K562 (cell line): Measurements from ENCODE around the gene CPSF2. TPM values are rescaled to one million over a fixed set of nuclear protein-coding genes. Genes with fewer than 3 reads are reported as not detected.

Experiments used
- ATAC-seq: fragments of 200-7000 bp; cut with Tn5 transposase; 3 replicates; pipeline ENCODE4 v1.9.1; 2020; ENCODE audit warnings: moderate library complexity
- BruUV-seq: library from RNA; stranded (reverse); fragments of 400-500 nt; replicated peaks from 2 replicates; lab custom pipeline; 2021; lab: Mats Ljungman, UMichigan
- CTCF ChIA-PET: fragments of 300-600 bp; formaldehyde crosslinking; extraction: SDS; loops from one replicate; lab custom pipeline; 2021; ENCODE audit warnings: low intra/inter-chr PET ratio; lab: Yijun Ruan, JAX
- POLR2A ChIA-PET: fragments of 300-600, 350-650 bp; sonication (Branson Sonifier 250); formaldehyde crosslinking; extraction: SDS; loops from one replicate; lab custom pipeline; 2021; ENCODE audit warnings: antibody characterized with exemption, inconsistent platforms; lab: Yijun Ruan, JAX
- DNase-seq, 4 experiments: peaks; one replicate each; pipeline versions ENCODE4 v3.0.0 to v3.0.0-alpha.2; 2011 to 2018; ENCODE audit warnings: low spot score in 3 of 4, mixed read lengths in 3 of 4; ENCODE audit errors: extremely low read depth in 1 of 4
- FAIRE-seq: peaks from 2 replicates; lab custom pipeline; 2011; peaks lifted over from hg19 to GRCh38; lab: Jason Lieb, UNC
- H2AFZ ChIP-seq: 2 replicates; pipeline ENCODE4 v1.6.0; 2011; ENCODE audit warnings: low read depth, low read length, control low read depth, inconsistent platforms
- H3K27ac ChIP-seq: fragments of 200-600 bp; 3 replicates; pipeline ENCODE4 v1.8.0; 2011; ENCODE audit warnings: low read depth, mild to moderate bottlenecking, control low read depth, inconsistent platforms, low read length, moderate library complexity, mixed read lengths; ENCODE audit errors: extremely low read depth
- H3K27me3 ChIP-seq, 2 experiments: fragments of 300-600 bp in 1 of 2; 2 replicates in 1 of 2; 3 replicates in 1 of 2; pipeline versions ENCODE4 v1.6.0 to v1.8.0; 2011; ENCODE audit warnings: inconsistent platforms in 2 of 2, low read length in 2 of 2, mild to moderate bottlenecking in 1 of 2, mixed read lengths in 1 of 2, moderate library complexity in 1 of 2; ENCODE audit not compliant: control insufficient read depth in 2 of 2, insufficient read depth in 2 of 2
- H3K36me3 ChIP-seq: fragments of 300-600 bp; 3 replicates; pipeline ENCODE4 v1.8.0; 2011; ENCODE audit warnings: mild to moderate bottlenecking, low read length, inconsistent platforms; ENCODE audit not compliant: control insufficient read depth, insufficient read depth
- H3K4me1 ChIP-seq, 2 experiments: fragments of 200-600 bp in 1 of 2; replicated peaks in 1 of 2; 2 replicates in 1 of 2; 3 replicates in 1 of 2; pipeline versions ENCODE4 v1.5.1 to v1.8.0; 2011; ENCODE audit warnings: inconsistent platforms in 2 of 2, low read length in 2 of 2, mild to moderate bottlenecking in 1 of 2, mixed read lengths in 1 of 2, moderate library complexity in 1 of 2; ENCODE audit not compliant: control insufficient read depth in 2 of 2, insufficient read depth in 2 of 2
- H3K4me2 ChIP-seq: 2 replicates; pipeline ENCODE4 v1.6.1; 2011; ENCODE audit warnings: low read length, control low read depth, inconsistent platforms, mixed read lengths; ENCODE audit not compliant: insufficient read depth
- H3K4me3 ChIP-seq: fragments of 200-600 bp; sonication (generic), shearing (Covaris generic); 2 replicates; pipeline ENCODE4 v1.5.1; 2016; ENCODE audit warnings: control low read depth, inconsistent platforms
- H3K79me2 ChIP-seq: fragments of 200-600 bp; 3 replicates; pipeline ENCODE4 v1.8.0; 2011; ENCODE audit warnings: low read length, inconsistent platforms; ENCODE audit not compliant: control insufficient read depth, insufficient read depth
- H3K9ac ChIP-seq, 2 experiments: 2 replicates each; pipeline versions ENCODE4 v1.6.0 to v1.6.1; 2011; ENCODE audit warnings: low read depth in 2 of 2, low read length in 2 of 2, control low read depth in 1 of 2, inconsistent platforms in 1 of 2, mild to moderate bottlenecking in 1 of 2, mixed read lengths in 1 of 2; ENCODE audit not compliant: insufficient read depth in 1 of 2
- H3K9me1 ChIP-seq: one replicate; pipeline ENCODE4 v1.6.0; 2011; ENCODE audit warnings: inconsistent platforms, mild to moderate bottlenecking, low read length, moderate library complexity; ENCODE audit not compliant: control insufficient read depth, insufficient read depth
- H3K9me3 ChIP-seq: replicated peaks from 2 replicates; pipeline ENCODE4 v1.5.1; 2011; ENCODE audit warnings: low read depth, low read length, inconsistent platforms; ENCODE audit not compliant: control insufficient read depth, insufficient read depth
- H4K20me1 ChIP-seq: replicated peaks from 2 replicates; pipeline ENCODE4 v1.6.1; 2011; ENCODE audit warnings: low read length, inconsistent platforms, mixed read lengths; ENCODE audit not compliant: control insufficient read depth, insufficient read depth
- ATF1 ChIP-seq, 2 experiments: fragments of 450-650 bp in 1 of 2; IDR thresholded peaks; 2 replicates each; pipeline ENCODE4 v1.6.1; 2016; ENCODE audit warnings: missing compliant biosample characterization in 1 of 2, missing genetic modification characterization in 1 of 2
- BDP1 ChIP-seq: IDR thresholded peaks from 3 replicates; pipeline ENCODE4 v1.6.1; 2011; ENCODE audit not compliant: insufficient read length, insufficient read depth
- ELF2 ChIP-seq: fragments of 250-450 bp; sonication (Bioruptor Pico); IDR thresholded peaks from 2 replicates; pipeline ENCODE4 v1.5.0; 2021; ENCODE audit warnings: mild to moderate bottlenecking
- HDAC2 ChIP-seq: fragments of 450-650 bp; IDR thresholded peaks from 2 replicates; pipeline ENCODE4 v1.6.1; 2016; ENCODE audit warnings: mild to moderate bottlenecking
- MNT ChIP-seq, 2 experiments: fragments of 450-650 bp; conservative IDR thresholded peaks; 2 replicates each; pipeline ENCODE4 v1.6.1; 2017; ENCODE audit warnings: mild to moderate bottlenecking in 2 of 2, moderate library complexity in 2 of 2
- SIN3A ChIP-seq, 2 experiments: fragments of 150-350 bp in 1 of 2; IDR thresholded peaks; 2 replicates each; pipeline ENCODE4 v1.6.1; 2011 to 2016; ENCODE audit warnings: borderline replicate concordance in 2 of 2, low read depth in 2 of 2, low read length in 2 of 2, mild to moderate bottlenecking in 2 of 2, moderate library complexity in 2 of 2; ENCODE audit not compliant: control insufficient read depth in 1 of 2
- SPI1 ChIP-seq: IDR thresholded peaks from 2 replicates; pipeline ENCODE4 v1.6.1; 2011; ENCODE audit warnings: low read depth, low read length, control low read depth, borderline replicate concordance
- ZNF766 ChIP-seq: fragments of 200-800 bp; sonication (Bioruptor generic); conservative IDR thresholded peaks from 2 replicates; pipeline ENCODE4 v1.6.1; 2016; ENCODE audit warnings: missing genetic modification characterization, missing compliant biosample characterization
- WGBS: fragments of 100-300 bp; shearing (Covaris generic); methylation state at CpG from one replicate; pipeline ENCODE4 v1.1.6; 2016; ENCODE audit warnings: low coverage, mixed read lengths; ENCODE audit not compliant: insufficient coverage; ENCODE audit errors: missing lambda C conversion rate; 5-methylcytosine and 5-hydroxymethylcytosine counted together
- in situ Hi-C: fragments of 300-500 bp; cut with MboI; formaldehyde crosslinking; loops from 4 replicates; pipeline ENCODE4 v1.15.0; 2018; ENCODE audit warnings: inconsistent platforms, mixed read lengths
- intact Hi-C: fragments of 100-400 bp; cut with micrococcal nuclease; formaldehyde crosslinking; loops from 2 replicates; pipeline ENCODE4 v1.14.2; 2022
- polyA plus RNA-seq, 8 experiments: library from polyadenylated mRNA; depleted of rRNA in 4 of 8; stranded (reverse) in 5 of 8; unstranded in 3 of 8; fragments of >200 nt; fragmentation: Nextera tagmentation in 2 of 8; fragmentation: Illumina TruSeq in 1 of 8; extraction: Ambion mirVana in 2 of 8; extraction: Trizol in 1 of 8; gene quantifications; 2 replicates each; pipeline versions ENCODE4 v1.2.1 to v1.2.3, GENCODE V29; 2011 to 2014; ENCODE audit warnings: inconsistent platforms in 1 of 8, missing spikeins in 1 of 8
- total RNA-seq, 7 experiments: library from RNA; depleted of rRNA in 6 of 7; stranded (reverse); fragments of >200 nt in 6 of 7; fragmentation: Illumina TruSeq in 2 of 7; extraction: Trizol in 2 of 7; gene quantifications; 2 replicates each; pipeline versions ENCODE4 v1.2.1 to v1.2.3, GENCODE V29; 2011 to 2021; ENCODE audit warnings: low replicate concordance in 1 of 7

CPSF2 gene
- total and polyA plus RNA-seq, 9 of the 15 experiments (the other 6 are each of a cell fraction or from before 2014, with no cell fraction given): 20.8 to 71.3 (median 49.0) TPM

GRCh38 chr14:92105893-92106142 is 16.0 kb upstream of the CPSF2 start:
- DNase-seq: peak in 1 of 4 experiments; percentile 33
- H3K4me2 ChIP-seq: peak overlapping the region; percentile 89
- H4K20me1 ChIP-seq: no peaks in the 10 kb centered on the region
- 0 out of 2 replicates have a peak, but pooled peaks have one; percentile 8 for TF ChIP-seq ZNF766
- TF ChIP-seq MNT (conservative IDR thresholded peaks at IDR 0.05): 0 out of 4 replicates have a peak, but pooled peaks of 1 of the 2 experiments have one; percentile 8
- no peak for TF ChIP-seq ATF1 (CRISPR knock-in tag; IDR thresholded peaks at IDR 0.05)
- TF ChIP-seq ATF1 (tag; IDR thresholded peaks at IDR 0.05): 0 out of 2 replicates have a peak, but pooled peaks have one; percentile 3
- no peak for TF ChIP-seq BDP1
- TF ChIP-seq SPI1: peak; percentile 34; the same call in 1 of the 2 replicates
- no peak for TF ChIP-seq ELF2 (CRISPR knock-in tag)
- 0 out of 2 replicates have a peak, but pooled peaks have one; percentile 49 for TF ChIP-seq HDAC2
- TF ChIP-seq SIN3A (IDR thresholded peaks at IDR 0.05; ENCODE audit: borderline replicate concordance in 2 of 2, control insufficient read depth in 1 of 2, low read depth in 2 of 2, low read length in 2 of 2): 0 out of 4 replicates have a peak, but pooled peaks of 1 of the 2 experiments have one; percentile 27
- TF ChIP-seq, all 486 proteins: peak for 6
- Histone ChIP-seq H3K27ac (peak overlapping the region; percentile 80), H3K9me1 (no peaks in the 10 kb centered on the region), H3K9ac (peak overlapping the region; percentile 74 to 92; a peak in 3 of 4 replicates), H3K4me1 (peaks cover 5 to 7% of the 10 kb centered on the region in 2 experiments; a peak in 4 of 5 replicates), H3K79me2 (peaks cover 34% of the 10 kb centered on the region), H3K4me3 (peak overlapping the region; percentile 87), H3K27me3 (no peaks in the 10 kb centered on the region), H3K9me3 (no peaks in the 10 kb centered on the region), H3K36me3 (no peaks in the 10 kb centered on the region), H2AFZ (peak overlapping the region; percentile 87)
- in situ Hi-C loops: no loop called here
- intact Hi-C loops: loop anchor here (1.0 kb wide), 1 partner anchor 67 kb away; no protein-coding TSS in a partner anchor
- ATAC-seq (peak; percentile 9; the same call in 2 of the 3 replicates), FAIRE-seq (peak; percentile 79)
- 0% methylated on average over 10 of the region's 10 CpGs for WGBS
- no TSS peak for BruUV-seq
- ChIA-PET POLR2A (interaction anchor here (0.9 to 5.2 kb wide), 5 partner anchors 8 to 66 kb away, joined by 3 to 47 read pairs (median 9); partner anchors contain the start of genes CPSF2, NDUFB1 and TRIP11), CTCF (no interaction called here)
